HCT116 (cell line): Measurements from ENCODE around the gene SAPCD2. TPM values are rescaled to one million over a fixed set of nuclear protein-coding genes. Genes with fewer than 3 reads are reported as not detected.

Source experiments
- ATAC-seq: fragments of 200-7000 bp; cut with Tn5 transposase; 2 replicates; pipeline ENCODE4 v1.9.1; 2020; ENCODE audit warnings: mild to moderate bottlenecking, moderate library complexity
- BruUV-seq: library from RNA; stranded (reverse); fragments of 400-500 nt; replicated peaks from 2 replicates; lab custom pipeline; 2021; lab: Mats Ljungman, UMichigan
- CTCF ChIA-PET: fragments of 300-600 bp; sonication (Branson Sonifier 250); formaldehyde crosslinking; loops from one replicate; lab custom pipeline; 2021; ENCODE audit warnings: antibody characterized with exemption; lab: Charles Lee
- POLR2A ChIA-PET: fragments of 300-600, 350-600 bp; sonication (Branson Sonifier 250); formaldehyde crosslinking; loops from one replicate; lab custom pipeline; 2021; ENCODE audit warnings: antibody characterized with exemption; lab: Charles Lee
- RAD21 ChIA-PET, 2 experiments: fragments of 300-600 bp; sonication (Branson Sonifier 250); formaldehyde crosslinking; loops; one replicate each; lab custom pipeline; 2023; ENCODE audit warnings: low total read pairs in 2 of 2; ENCODE audit not compliant: uncharacterized antibody in 2 of 2, unreplicated experiment in 2 of 2, low non-redundant PET in 1 of 2; lab: Charles Lee
- DNase-seq: peaks from one replicate; pipeline ENCODE4 v3.0.0-alpha.2; 2010; ENCODE audit warnings: low read depth, low spot score
- H2AFZ ChIP-seq: fragments of 200-600 bp; shearing (Covaris generic), sonication (generic); 2 replicates; pipeline ENCODE4 v1.6.1; 2017; ENCODE audit warnings: low read depth, mixed run types, mixed read lengths, antibody characterized with exemption, low read length; ENCODE audit not compliant: poor library complexity, severe bottlenecking
- H3K27ac ChIP-seq: 2 replicates; pipeline ENCODE4 v1.5.1; 2012; ENCODE audit warnings: low read depth, low read length
- H3K27me3 ChIP-seq: fragments of 200-600 bp; sonication (generic); 2 replicates; pipeline ENCODE4 v1.6.1; 2016; ENCODE audit warnings: mixed run types, low read length, mixed read lengths; ENCODE audit not compliant: insufficient read depth
- H3K36me3 ChIP-seq, 2 experiments: fragments of 200-500 bp in 1 of 2; fragments of 200-600 bp in 1 of 2; sonication (Bioruptor generic) in 1 of 2; sonication (generic) in 1 of 2; 2 replicates each; pipeline versions ENCODE4 v1.5.1 to v1.6.1; 2014 to 2016; ENCODE audit warnings: low read length in 2 of 2, inconsistent platforms in 1 of 2, mixed read lengths in 1 of 2, mixed run types in 1 of 2; ENCODE audit not compliant: insufficient read depth in 2 of 2, control insufficient read depth in 1 of 2
- H3K4me1 ChIP-seq, 2 experiments: fragments of 200-600 bp in 1 of 2; sonication (generic) in 1 of 2; 2 replicates each; pipeline versions ENCODE4 v1.5.1 to v1.6.1; 2012 to 2017; ENCODE audit warnings: low read length in 2 of 2, inconsistent platforms in 1 of 2, mild to moderate bottlenecking in 1 of 2, mixed read lengths in 1 of 2, mixed run types in 1 of 2, moderate library complexity in 1 of 2; ENCODE audit not compliant: insufficient read depth in 2 of 2, control insufficient read depth in 1 of 2
- H3K4me2 ChIP-seq: fragments of 200-600 bp; sonication (generic); 2 replicates; pipeline ENCODE4 v1.6.1; 2017; ENCODE audit warnings: mixed run types, low read length, mixed read lengths
- H3K4me3 ChIP-seq, 2 experiments: fragments of 200-600 bp in 1 of 2; sonication (generic) in 1 of 2; replicated peaks in 1 of 2; 2 replicates each; pipeline ENCODE4 v1.5.1; 2011 to 2016; ENCODE audit warnings: low read length in 2 of 2, control low read depth in 1 of 2, low read depth in 1 of 2, mild to moderate bottlenecking in 1 of 2, mixed read lengths in 1 of 2, mixed run types in 1 of 2
- H3K79me2 ChIP-seq: fragments of 200-600 bp; sonication (generic); 2 replicates; pipeline ENCODE4 v1.6.1; 2017; ENCODE audit warnings: mild to moderate bottlenecking, mixed run types, low read length, moderate library complexity, mixed read lengths; ENCODE audit not compliant: insufficient read depth
- H3K9ac ChIP-seq: fragments of 200-600 bp; sonication (generic); 2 replicates; pipeline ENCODE4 v1.6.1; 2016; ENCODE audit warnings: low read length, mixed read lengths
- H3K9me2 ChIP-seq: fragments of 200-600 bp; sonication (generic), shearing (Covaris generic); 2 replicates; pipeline ENCODE4 v1.6.1; 2017; ENCODE audit warnings: mixed run types, mild to moderate bottlenecking, moderate library complexity; ENCODE audit not compliant: insufficient read depth
- H3K9me3 ChIP-seq, 2 experiments: fragments of 200-500 bp in 1 of 2; fragments of 200-600 bp in 1 of 2; sonication (Bioruptor generic) in 1 of 2; sonication (generic) in 1 of 2; 2 replicates each; pipeline ENCODE4 v1.6.1; 2014 to 2017; ENCODE audit warnings: low read length in 2 of 2, mixed read lengths in 2 of 2, inconsistent platforms in 1 of 2, low read depth in 1 of 2, mild to moderate bottlenecking in 1 of 2, mixed run types in 1 of 2, moderate library complexity in 1 of 2; ENCODE audit not compliant: control insufficient read depth in 1 of 2, insufficient read depth in 1 of 2
- H4K20me1 ChIP-seq: fragments of 200-600 bp; sonication (generic), shearing (Covaris generic); 2 replicates; pipeline ENCODE4 v1.6.1; 2017; ENCODE audit warnings: mixed run types, mild to moderate bottlenecking, moderate library complexity; ENCODE audit not compliant: insufficient read depth
- CBX3 ChIP-seq: IDR thresholded peaks from 2 replicates; pipeline ENCODE4 v1.6.1; 2012; ENCODE audit warnings: low read depth
- CEBPB ChIP-seq: IDR thresholded peaks from 2 replicates; pipeline ENCODE4 v1.6.1; 2012; ENCODE audit warnings: low read depth
- CTCF ChIP-seq, 3 experiments: fragments of 200-600 bp in 1 of 3; sonication (generic) in 1 of 3; IDR thresholded peaks in 2 of 3; conservative IDR thresholded peaks in 1 of 3; 2 replicates each; pipeline ENCODE4 v1.5.1; 2012 to 2017; ENCODE audit warnings: low read depth in 2 of 3, low read length in 2 of 3, antibody characterized with exemption in 1 of 3, borderline replicate concordance in 1 of 3, control low read depth in 1 of 3, mild to moderate bottlenecking in 1 of 3, mixed read lengths in 1 of 3, mixed run types in 1 of 3, moderate library complexity in 1 of 3; ENCODE audit not compliant: insufficient read depth in 1 of 3
- EGR1 ChIP-seq: IDR thresholded peaks from 2 replicates; pipeline ENCODE4 v1.6.1; 2012; ENCODE audit warnings: low read depth
- ELF1 ChIP-seq: IDR thresholded peaks from 2 replicates; pipeline ENCODE4 v1.6.1; 2012; ENCODE audit warnings: low read depth, borderline replicate concordance
- EZH2phosphoT487 ChIP-seq: fragments of 200-600 bp; IDR thresholded peaks from 2 replicates; pipeline ENCODE4 v1.6.1; 2018; ENCODE audit warnings: antibody characterized with exemption, borderline replicate concordance
- FOSL1 ChIP-seq: IDR thresholded peaks from 2 replicates; pipeline ENCODE4 v1.6.1; 2012; ENCODE audit warnings: low read depth
- JUND ChIP-seq: IDR thresholded peaks from 2 replicates; pipeline ENCODE4 v1.6.1; 2012
- MAX ChIP-seq: IDR thresholded peaks from 2 replicates; pipeline ENCODE4 v1.6.1; 2012
- POLR2AphosphoS5 ChIP-seq: IDR thresholded peaks from 2 replicates; pipeline ENCODE4 v1.6.1; 2011; ENCODE audit warnings: mild to moderate bottlenecking, low read depth, low read length, moderate library complexity
- RAD21 ChIP-seq: IDR thresholded peaks from 2 replicates; pipeline ENCODE4 v1.6.1; 2012; ENCODE audit warnings: low read depth, mild to moderate bottlenecking
- SIN3A ChIP-seq: IDR thresholded peaks from 2 replicates; pipeline ENCODE4 v1.6.1; 2012; ENCODE audit warnings: low read depth
- SP1 ChIP-seq: IDR thresholded peaks from 2 replicates; pipeline ENCODE4 v1.6.1; 2012; ENCODE audit warnings: low read depth
- TCF7L2 ChIP-seq: IDR thresholded peaks from 2 replicates; pipeline ENCODE4 v1.7.0; 2011; ENCODE audit warnings: borderline replicate concordance, inconsistent platforms; ENCODE audit not compliant: insufficient read depth, insufficient read length; ENCODE audit errors: extremely low read depth
- ZBTB33 ChIP-seq: IDR thresholded peaks from 2 replicates; pipeline ENCODE4 v1.6.1; 2011; ENCODE audit warnings: mild to moderate bottlenecking, low read length, moderate library complexity; ENCODE audit not compliant: insufficient replicate concordance; ENCODE audit errors: extremely low read depth
- ZFX ChIP-seq: fragments of 450-650 bp; IDR thresholded peaks from 2 replicates; pipeline ENCODE4 v1.6.1; 2017
- intact Hi-C: fragments of 100-400 bp; cut with micrococcal nuclease; formaldehyde crosslinking; loops from 2 replicates; pipeline ENCODE4 v1.10.0; 2022
- total RNA-seq: library from RNA; stranded (reverse); gene quantifications from one replicate; pipeline ENCODE4 v1.2.1, GENCODE V29; 2021; ENCODE audit not compliant: unreplicated experiment

SAPCD2 gene
- total RNA-seq, 1 experiment from 2014 or later = 71.7 TPM

- no peak overlapping the region for H3K9ac ChIP-seq
- CTCF ChIA-PET = no interaction called here
- RAD21 ChIA-PET = no interaction called here
- no peak for TF ChIP-seq EGR1
- TF ChIP-seq EZH2phosphoT487 = no peak
- no peak for TF ChIP-seq CTCF (IDR thresholded peaks at IDR 0.05 in 2 of 3, conservative IDR thresholded peaks at IDR 0.05 in 1 of 3; ENCODE audit: borderline replicate concordance in 1 of 3, insufficient read depth in 1 of 3, low read depth in 2 of 3, low read length in 2 of 3)
- no peak for TF ChIP-seq MAX
- no peak for TF ChIP-seq ZFX
- no peak for TF ChIP-seq TCF7L2
- no peak for TF ChIP-seq SP1
- TF ChIP-seq CEBPB = no peak
- TF ChIP-seq SIN3A = no peak
- TF ChIP-seq FOSL1 = no peak
- TF ChIP-seq RAD21 = no peak
- no peak for TF ChIP-seq ZBTB33
- TF ChIP-seq JUND = no peak
- no peak for TF ChIP-seq ELF1
- no peak for TF ChIP-seq POLR2AphosphoS5
- no peak for TF ChIP-seq CBX3
- TF ChIP-seq, all 23 proteins: peak for 0
- ATAC-seq = no peak
- no peaks in the 10 kb centered on the region for H3K4me1 ChIP-seq
- H3K27me3 ChIP-seq = no peaks in the 10 kb centered on the region
- peaks cover 0 to 21% of the 10 kb centered on the region in 2 experiments; a peak in 1 of 4 replicates for H3K9me3 ChIP-seq
- no TSS peak for BruUV-seq
- H2AFZ ChIP-seq = no peak overlapping the region
- H3K36me3 ChIP-seq = peaks cover 11 to 52% of the 10 kb centered on the region in 2 experiments
- POLR2A ChIA-PET = no interaction called here
- no peak for DNase-seq
- H3K4me2 ChIP-seq = no peak overlapping the region
- no peaks in the 10 kb centered on the region for H3K79me2 ChIP-seq
- no peaks in the 10 kb centered on the region for H3K9me2 ChIP-seq
- no peak overlapping the region for H3K27ac ChIP-seq
- intact Hi-C loops = no loop called here
- H3K4me3 ChIP-seq = no peak overlapping the region
- H4K20me1 ChIP-seq = no peaks in the 10 kb centered on the region
Observed at GRCh38 chr9:137099231-137099630, 28.9 kb upstream of the SAPCD2 start.
